Panc1 (cell line): Measurements from ENCODE around the gene FEZF2. TPM values are rescaled to one million over a fixed set of nuclear protein-coding genes. Genes with fewer than 3 reads are reported as not detected.

Source experiments
- ATAC-seq: fragments of 200-7000 bp; cut with Tn5 transposase; 2 replicates; pipeline ENCODE4 v1.9.1; 2020; ENCODE audit warnings: mild to moderate bottlenecking, moderate library complexity
- BruUV-seq: library from RNA; stranded (reverse); fragments of 400-500 nt; replicated peaks from 2 replicates; lab custom pipeline; 2021; lab: Mats Ljungman, UMichigan
- CTCF ChIA-PET: fragments of 300-600 bp; sonication (Branson Sonifier 250); formaldehyde crosslinking; loops from one replicate; lab custom pipeline; 2022; ENCODE audit warnings: antibody characterized with exemption; lab: Charles Lee
- POLR2A ChIA-PET: fragments of 300-600 bp; sonication (Branson Sonifier 250); formaldehyde crosslinking; loops from one replicate; lab custom pipeline; 2022; ENCODE audit warnings: antibody characterized with exemption; lab: Charles Lee
- DNase-seq: peaks from one replicate; pipeline ENCODE4 v3.0.0-alpha.2; 2010; ENCODE audit warnings: low read depth, low spot score
- H3K27ac ChIP-seq: 2 replicates; pipeline ENCODE4 v1.5.1; 2011; ENCODE audit warnings: mild to moderate bottlenecking, low read length, inconsistent platforms
- H3K27me3 ChIP-seq: fragments of 200-500 bp; sonication (Bioruptor generic); 2 replicates; pipeline ENCODE4 v1.6.0; 2014; ENCODE audit warnings: low read length, inconsistent platforms; ENCODE audit not compliant: control insufficient read depth, insufficient read depth
- H3K36me3 ChIP-seq: fragments of 200-500 bp; sonication (Bioruptor generic); 2 replicates; pipeline ENCODE4 v1.5.1; 2014; ENCODE audit warnings: inconsistent platforms, mild to moderate bottlenecking, low read length, moderate library complexity; ENCODE audit not compliant: control insufficient read depth, insufficient read depth
- H3K4me1 ChIP-seq: 2 replicates; pipeline ENCODE4 v1.5.1; 2011; ENCODE audit warnings: inconsistent platforms, mild to moderate bottlenecking, low read length, moderate library complexity; ENCODE audit not compliant: control insufficient read depth, insufficient read depth
- H3K4me3 ChIP-seq, 2 experiments: 2 replicates each; pipeline ENCODE4 v1.5.1; 2011 to 2012; ENCODE audit warnings: low read depth in 2 of 2, low read length in 2 of 2, mild to moderate bottlenecking in 2 of 2, inconsistent platforms in 1 of 2, moderate library complexity in 1 of 2
- H3K9me3 ChIP-seq: fragments of 200-500 bp; sonication (Bioruptor generic); 2 replicates; pipeline ENCODE4 v1.5.1; 2014; ENCODE audit warnings: low read depth, mild to moderate bottlenecking, inconsistent platforms, low read length, moderate library complexity; ENCODE audit not compliant: control insufficient read depth, insufficient read depth
- POLR2AphosphoS5 ChIP-seq: IDR thresholded peaks from 2 replicates; pipeline ENCODE4 v1.6.1; 2012; ENCODE audit warnings: mild to moderate bottlenecking, low read depth, low read length, moderate library complexity
- REST ChIP-seq, 2 experiments: IDR thresholded peaks; 2 replicates each; pipeline ENCODE4 v1.6.1; 2011 to 2012; ENCODE audit warnings: low read depth in 2 of 2, control low read depth in 1 of 2, low read length in 1 of 2, mild to moderate bottlenecking in 1 of 2, moderate library complexity in 1 of 2; ENCODE audit not compliant: insufficient read depth in 1 of 2
- SIN3A ChIP-seq: IDR thresholded peaks from 2 replicates; pipeline ENCODE4 v1.6.1; 2012; ENCODE audit warnings: low read depth, mild to moderate bottlenecking, low read length, moderate library complexity, borderline replicate concordance; ENCODE audit not compliant: insufficient read depth
- TCF7L2 ChIP-seq: IDR thresholded peaks from 2 replicates; pipeline ENCODE4 v1.6.1; 2011; ENCODE audit warnings: mild to moderate bottlenecking, low read depth, low read length, inconsistent platforms
- in situ Hi-C: cut with HindIII; loops from 2 replicates; pipeline ENCODE4 v1.10.0; 2016; ENCODE audit warnings: low sequenced_read_pairs, low pct_unique_long_range_greater_than_20kb
- intact Hi-C: fragments of 100-400 bp; cut with micrococcal nuclease; formaldehyde crosslinking; loops from one replicate; pipeline ENCODE4 v1.10.0; 2022; ENCODE audit not compliant: unreplicated experiment
- total RNA-seq: library from RNA; stranded (reverse); gene quantifications from one replicate; pipeline ENCODE4 v1.2.1, GENCODE V29; 2021; ENCODE audit not compliant: unreplicated experiment
- TF ChIP-seq, protein P1 (sequence below): fragments of 450-650 bp; IDR thresholded peaks from 2 replicates; pipeline ENCODE4 v1.5.1; 2017; ENCODE audit warnings: mild to moderate bottlenecking

The FEZF2 gene
- total RNA-seq, 1 experiment from 2014 or later: not detected

DNA sequence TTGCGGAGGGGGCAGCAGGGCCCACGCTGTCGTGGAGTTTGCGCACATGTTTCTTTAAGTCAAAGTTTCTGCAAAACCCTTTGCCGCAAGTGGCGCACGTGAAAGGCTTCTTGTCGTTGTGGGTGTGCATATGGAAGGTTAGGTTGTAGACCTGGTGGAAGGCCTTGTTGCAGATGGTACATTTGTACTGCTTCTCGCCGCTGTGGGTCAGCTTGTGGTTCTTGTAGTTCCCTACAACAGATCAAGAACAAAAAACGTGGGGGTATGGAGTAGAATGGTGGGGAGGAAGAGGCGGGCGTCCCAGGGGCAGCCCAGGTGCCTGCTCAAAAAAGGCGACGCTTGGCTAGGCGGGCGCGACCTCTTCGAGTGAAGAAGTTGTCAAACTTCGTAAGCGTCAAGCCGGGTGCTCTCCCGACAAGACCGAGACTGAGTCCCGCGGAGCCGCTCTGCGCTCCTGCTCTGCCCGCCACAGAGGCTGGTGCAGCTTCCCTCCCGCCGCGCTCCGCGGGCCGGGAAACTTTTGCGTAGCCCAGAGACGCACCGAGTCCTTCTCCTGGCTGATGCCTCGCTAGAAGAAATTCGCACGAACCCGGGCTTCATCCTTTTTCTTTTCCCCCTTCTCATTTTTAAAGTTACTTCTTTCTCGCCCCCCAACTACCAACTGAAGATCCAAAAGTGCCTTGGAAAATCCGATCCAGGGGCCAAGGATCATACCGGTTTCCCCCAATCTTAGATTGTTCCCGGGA is 3.1 kb downstream of the FEZF2 start:
- H3K27ac ChIP-seq: no peak overlapping the region
- H3K4me3 ChIP-seq: no peak overlapping the region
- H3K4me1 ChIP-seq: no peaks in the 10 kb centered on the region; the same call in 1 of the 2 replicates
- DNase-seq (no peak), ATAC-seq (no peak)
- no peaks in the 10 kb centered on the region for H3K36me3 ChIP-seq
- ChIA-PET CTCF (no interaction called here), POLR2A (no interaction called here)
- no TSS peak for BruUV-seq
- no peaks in the 10 kb centered on the region for H3K9me3 ChIP-seq
- peaks cover 2% of the 10 kb centered on the region; the same call in 1 of the 2 replicates for H3K27me3 ChIP-seq
- in situ Hi-C loops: no loop called here
- intact Hi-C loops: no loop called here
- TF ChIP-seq POLR2AphosphoS5: no peak
- TF ChIP-seq REST (IDR thresholded peaks at IDR 0.05; ENCODE audit: insufficient read depth in 1 of 2, low read depth in 2 of 2, low read length in 1 of 2): no peak
- TF ChIP-seq TCF7L2: no peak
- TF ChIP-seq, protein P1, sequence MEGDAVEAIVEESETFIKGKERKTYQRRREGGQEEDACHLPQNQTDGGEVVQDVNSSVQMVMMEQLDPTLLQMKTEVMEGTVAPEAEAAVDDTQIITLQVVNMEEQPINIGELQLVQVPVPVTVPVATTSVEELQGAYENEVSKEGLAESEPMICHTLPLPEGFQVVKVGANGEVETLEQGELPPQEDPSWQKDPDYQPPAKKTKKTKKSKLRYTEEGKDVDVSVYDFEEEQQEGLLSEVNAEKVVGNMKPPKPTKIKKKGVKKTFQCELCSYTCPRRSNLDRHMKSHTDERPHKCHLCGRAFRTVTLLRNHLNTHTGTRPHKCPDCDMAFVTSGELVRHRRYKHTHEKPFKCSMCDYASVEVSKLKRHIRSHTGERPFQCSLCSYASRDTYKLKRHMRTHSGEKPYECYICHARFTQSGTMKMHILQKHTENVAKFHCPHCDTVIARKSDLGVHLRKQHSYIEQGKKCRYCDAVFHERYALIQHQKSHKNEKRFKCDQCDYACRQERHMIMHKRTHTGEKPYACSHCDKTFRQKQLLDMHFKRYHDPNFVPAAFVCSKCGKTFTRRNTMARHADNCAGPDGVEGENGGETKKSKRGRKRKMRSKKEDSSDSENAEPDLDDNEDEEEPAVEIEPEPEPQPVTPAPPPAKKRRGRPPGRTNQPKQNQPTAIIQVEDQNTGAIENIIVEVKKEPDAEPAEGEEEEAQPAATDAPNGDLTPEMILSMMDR: no peak
- TF ChIP-seq SIN3A: no peak

DNA sequence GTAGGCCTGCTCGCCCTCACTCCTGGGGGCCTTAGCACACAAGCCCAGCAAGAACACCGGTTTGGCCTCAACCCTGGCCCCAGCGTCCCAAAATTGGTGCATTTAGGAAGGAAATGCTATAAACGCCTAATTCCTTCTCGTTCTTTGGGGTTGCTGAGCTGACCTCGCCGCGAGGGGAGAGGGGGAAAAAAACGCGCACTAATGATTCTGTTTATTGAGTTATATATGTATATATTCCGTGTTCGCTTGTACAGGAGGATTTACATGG is 3.9 kb downstream of the FEZF2 start:
- in situ Hi-C loops: no loop called here
- BruUV-seq: no TSS peak
- no peaks in the 10 kb centered on the region for H3K36me3 ChIP-seq
- TF ChIP-seq POLR2AphosphoS5 (no peak), SIN3A (no peak), REST (IDR thresholded peaks at IDR 0.05; ENCODE audit: insufficient read depth in 1 of 2, low read depth in 2 of 2, low read length in 1 of 2) (no peak), TCF7L2 (no peak)
- TF ChIP-seq, protein P1: no peak
- ATAC-seq: no peak
- no peak overlapping the region for H3K27ac ChIP-seq
- no peaks in the 10 kb centered on the region for H3K9me3 ChIP-seq
- ChIA-PET CTCF (no interaction called here), POLR2A (no interaction called here)
- peaks cover 2% of the 10 kb centered on the region; the same call in 1 of the 2 replicates for H3K27me3 ChIP-seq
- no peaks in the 10 kb centered on the region; the same call in 1 of the 2 replicates for H3K4me1 ChIP-seq
- intact Hi-C loops: no loop called here
- no peak for DNase-seq
- H3K4me3 ChIP-seq: no peak overlapping the region
